Stimulated activated CD8-positive, alpha-beta memory T cell treated with anti-CD3 and anti-CD28 coated beads, Interleukin-4, amount 100 ng/mL, for 4 hours (primary cell): ENCODE measurements around the gene SEC14L2.
"Not testable (repeated sequence)": the region's sequence is repeated elsewhere in the genome, so short reads cannot be mapped to it uniquely, and the experiment has no call there.

Source experiments
- DNase-seq, 2 donors: peaks; one replicate each; pipeline ENCODE4 v3.0.0-alpha.2; 2020; ENCODE audit warnings: low read depth in 2 of 2, low spot score in 1 of 2

Gene SEC14L2

GRCh38 chr22:30455075-30455840, 58.4 kb downstream of the SEC14L2 start:
- no peak for DNase-seq

GRCh38 chr22:30457981-30458380, 61.2 kb downstream of the SEC14L2 start:
- no peak for DNase-seq

- no peak for DNase-seq
Observed at GRCh38 chr22:30459181-30460052, 62.6 kb downstream of the SEC14L2 start.

GRCh38 chr22:30460147-30460546, 63.3 kb downstream of the SEC14L2 start:
- no peak for DNase-seq

GRCh38 chr22:30460555-30460954, 63.7 kb downstream of the SEC14L2 start:
- DNase-seq, result not testable (repeated sequence)

- no peak for DNase-seq
Observed at GRCh38 chr22:30469165-30469564, 72.3 kb downstream of the SEC14L2 start.

- DNase-seq, result no peak
Observed at GRCh38 chr22:30470655-30471054, 73.8 kb downstream of the SEC14L2 start.

- no peak for DNase-seq
Observed at GRCh38 chr22:30471616-30472318, 74.9 kb downstream of the SEC14L2 start, which contains the start of gene SEC14L3. SEC14L3 (minus strand) TSS chr22:30472017; CDS start chr22:30471958, 59 bp downstream.

GRCh38 chr22:30472994-30473720, 76.3 kb downstream of the SEC14L2 start:
- DNase-seq, result no peak

- no peak for DNase-seq
Observed at GRCh38 chr22:30474121-30474520, 77.3 kb downstream of the SEC14L2 start.
